Sigmoid colon (tissue), 4 donors: ENCODE data around the gene OSBP2.

Source experiments
- EP300 ChIP-seq, 4 donors: sonication (generic); formaldehyde crosslinking; IDR thresholded peaks; one replicate each; pipeline ENCODE4 v1.6.1; 2017; ENCODE audit warnings: antibody characterized with exemption in 4 of 4
- POLR2A ChIP-seq, 2 donors: fragments of 450-650 bp; IDR thresholded peaks; one replicate each; pipeline ENCODE4 v1.6.1; 2016; ENCODE audit warnings: antibody characterized with exemption in 2 of 2, mild to moderate bottlenecking in 2 of 2, moderate library complexity in 2 of 2

DNA sequence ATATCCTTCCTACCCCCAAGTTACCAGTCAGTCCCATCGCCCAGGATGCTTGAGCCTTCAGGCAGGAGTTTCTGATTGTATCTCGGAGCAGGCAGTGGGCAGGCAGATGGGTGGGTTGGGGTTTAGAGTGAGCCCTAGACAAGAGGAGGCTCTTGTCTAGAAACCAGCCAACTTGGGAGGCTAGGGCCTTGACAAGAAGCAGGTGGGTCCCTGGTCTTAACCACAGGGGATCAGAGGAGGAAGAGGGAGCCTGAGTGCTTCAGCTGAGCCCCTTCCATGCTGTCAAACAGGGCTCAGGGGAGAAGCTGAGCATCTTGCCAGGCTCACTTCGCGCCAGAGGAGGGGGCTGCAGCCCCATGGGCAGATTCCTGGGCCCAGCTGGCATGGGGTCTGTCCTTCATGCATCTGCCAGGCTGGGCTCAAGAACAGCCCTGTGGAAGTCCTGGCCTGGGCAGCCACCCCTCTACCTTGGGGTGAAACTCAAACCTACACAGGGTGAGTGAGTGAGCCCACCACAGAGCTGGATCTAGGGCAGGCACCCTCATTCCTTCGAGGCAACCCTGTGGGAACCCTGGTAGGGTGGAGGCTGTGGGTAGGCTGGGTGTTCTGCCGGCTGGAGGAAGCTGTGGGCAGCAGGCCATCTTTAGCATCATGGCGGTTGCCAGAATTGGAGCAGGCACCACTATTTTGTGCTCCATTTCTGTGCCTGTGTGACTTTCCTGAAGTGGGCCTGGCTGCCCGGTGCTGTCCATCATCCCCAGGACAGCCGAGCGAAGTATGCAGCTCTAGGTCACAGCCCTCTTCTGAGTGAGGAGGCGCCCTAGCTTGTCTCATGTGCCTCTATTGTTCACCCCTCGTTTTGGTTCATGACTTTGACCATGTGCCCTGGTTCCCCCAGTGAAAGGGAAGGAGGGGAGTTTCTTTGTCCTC lies 165.8 kb downstream of the OSBP2 start:
- TF ChIP-seq POLR2A (IDR thresholded peaks at IDR 0.05) (no peak), EP300 (IDR thresholded peaks at IDR 0.05) (no peak)
